A673 (cell line): ENCODE measurements around the gene HSPB6. TPM values are rescaled to one million over a fixed set of nuclear protein-coding genes. Genes with fewer than 3 reads are reported as not detected.

Experiments
- BruUV-seq: library from RNA; stranded (reverse); fragments of 400-500 nt; replicated peaks from 2 replicates; lab custom pipeline; 2021; lab: Mats Ljungman, UMichigan
- CTCF ChIA-PET: fragments of 300-600 bp; sonication (Branson Sonifier 250); formaldehyde crosslinking; loops from one replicate; lab custom pipeline; 2022; ENCODE audit warnings: antibody characterized with exemption; lab: Charles Lee
- POLR2A ChIA-PET: fragments of 300-600 bp; sonication (Branson Sonifier 250); formaldehyde crosslinking; loops from one replicate; lab custom pipeline; 2022; ENCODE audit warnings: antibody characterized with exemption; ENCODE audit not compliant: low non-redundant PET; lab: Charles Lee
- DNase-seq: peaks from one replicate; pipeline ENCODE4 v3.0.0-alpha.2; 2015; ENCODE audit warnings: low spot score
- H3K27ac ChIP-seq: fragments of 200-600 bp; sonication (generic); 2 replicates; pipeline ENCODE4 v1.5.1; 2016; ENCODE audit warnings: mixed run types, low read depth, mild to moderate bottlenecking, mixed read lengths, antibody characterized with exemption, low read length; ENCODE audit not compliant: poor library complexity, severe bottlenecking
- H3K27me3 ChIP-seq: fragments of 200-600 bp; sonication (generic); replicated peaks from 2 replicates; pipeline ENCODE4 v1.6.1; 2017; ENCODE audit warnings: mixed run types, low read depth, mild to moderate bottlenecking, mixed read lengths, antibody characterized with exemption, low read length; ENCODE audit not compliant: insufficient read depth, poor library complexity
- H3K36me3 ChIP-seq: fragments of 200-600 bp; sonication (generic); 2 replicates; pipeline ENCODE4 v1.6.1; 2016; ENCODE audit warnings: mixed run types, mild to moderate bottlenecking, mixed read lengths, antibody characterized with exemption, low read length; ENCODE audit not compliant: insufficient read depth, poor library complexity, severe bottlenecking
- H3K4me1 ChIP-seq: fragments of 200-600 bp; sonication (generic); 2 replicates; pipeline ENCODE4 v1.6.1; 2017; ENCODE audit warnings: mixed run types, mild to moderate bottlenecking, mixed read lengths, antibody characterized with exemption, low read length; ENCODE audit not compliant: insufficient read depth, poor library complexity, severe bottlenecking
- H3K4me3 ChIP-seq: fragments of 200-600 bp; sonication (generic); 2 replicates; pipeline ENCODE4 v1.5.1; 2016; ENCODE audit warnings: low read depth, mixed run types, mild to moderate bottlenecking, mixed read lengths, low read length; ENCODE audit not compliant: poor library complexity, severe bottlenecking
- H3K9me3 ChIP-seq: fragments of 200-600 bp; sonication (generic); 2 replicates; pipeline ENCODE4 v1.6.1; 2016; ENCODE audit warnings: mixed run types, low read depth, mild to moderate bottlenecking, mixed read lengths, antibody characterized with exemption, low read length; ENCODE audit not compliant: poor library complexity, severe bottlenecking
- CTCF ChIP-seq: fragments of 300-800, 200-600 bp; sonication (generic); conservative IDR thresholded peaks from 2 replicates; pipeline ENCODE4 v1.5.1; 2017; ENCODE audit warnings: low read depth, mild to moderate bottlenecking, antibody characterized with exemption, low read length, moderate library complexity, mixed read lengths
- EZH2 ChIP-seq: fragments of 200-600 bp; sonication (generic); IDR thresholded peaks from 2 replicates; pipeline ENCODE4 v1.6.1; 2017; ENCODE audit warnings: borderline replicate concordance, low read depth, mild to moderate bottlenecking, mixed read lengths, antibody characterized with exemption, low read length; ENCODE audit not compliant: poor library complexity, severe bottlenecking
- intact Hi-C: fragments of 100-400 bp; cut with micrococcal nuclease; formaldehyde crosslinking; loops from one replicate; pipeline ENCODE4 v1.10.0; 2022; ENCODE audit not compliant: unreplicated experiment
- total RNA-seq: library from RNA; stranded (reverse); gene quantifications from 2 replicates; pipeline ENCODE4 v1.2.3, GENCODE V29; 2021

HSPB6 gene
- total RNA-seq, 1 experiment from 2014 or later, result not detected

DNA sequence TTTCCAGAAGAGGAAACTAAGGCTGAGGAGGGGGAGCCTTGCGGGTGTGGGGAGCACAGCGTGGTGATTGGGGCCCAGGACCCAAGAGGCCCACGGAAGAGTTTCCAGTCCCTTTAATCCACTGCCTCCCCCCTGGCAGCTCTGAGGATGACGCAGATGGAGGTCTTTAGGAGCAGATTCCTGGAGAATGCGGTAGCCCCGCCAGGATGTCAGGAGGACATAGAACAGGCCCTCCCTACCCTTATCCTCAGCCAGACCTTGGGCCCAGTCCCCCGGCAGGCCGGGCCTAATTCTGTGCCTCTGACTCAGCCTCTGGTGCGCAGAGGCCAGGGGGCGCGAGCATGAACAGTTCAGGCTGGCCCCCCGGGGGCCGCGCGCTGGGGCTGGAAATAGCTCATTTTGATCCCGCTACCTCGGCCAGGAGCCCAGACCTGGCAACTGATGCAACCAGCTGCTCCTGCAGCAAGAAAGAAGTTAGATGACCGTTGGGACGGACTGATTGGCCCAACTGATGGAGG lies 461 bp upstream of the HSPB6 start:
- peaks cover 32% of the 10 kb centered on the region for H3K4me1 ChIP-seq
- no peak for TF ChIP-seq CTCF
- TF ChIP-seq EZH2, result no peak
- H3K4me3 ChIP-seq, result peak overlapping the region; percentile 86
- ChIA-PET CTCF (no interaction called here), POLR2A (interaction anchor here (1.0 kb wide), 1 partner anchor 9 kb away, joined by 3 read pairs; the partner anchor contains the start of gene LIN37)
- intact Hi-C loops, result no loop called here
- H3K9me3 ChIP-seq, result no peaks in the 10 kb centered on the region
- peak overlapping the region; percentile 78 for H3K27ac ChIP-seq
- no TSS peak for BruUV-seq
- peak; percentile 49 for DNase-seq
- H3K27me3 ChIP-seq, result no peaks in the 10 kb centered on the region
- H3K36me3 ChIP-seq, result peaks cover 23% of the 10 kb centered on the region

GRCh38 chr19:35755550-35756376 lies 1.1 kb downstream of the HSPB6 start:
- no peaks in the 10 kb centered on the region for H3K27me3 ChIP-seq
- intact Hi-C loops, result no loop called here
- peak; percentile 67 for DNase-seq
- H3K4me1 ChIP-seq, result peaks cover 32% of the 10 kb centered on the region
- H3K4me3 ChIP-seq, result peak overlapping the region; percentile 24
- ChIA-PET CTCF (no interaction called here), POLR2A (no interaction called here)
- TF ChIP-seq EZH2 (no peak), CTCF (no peak)
- no TSS peak for BruUV-seq
- H3K27ac ChIP-seq, result peak overlapping the region; percentile 35
- H3K9me3 ChIP-seq, result no peaks in the 10 kb centered on the region
- peaks cover 12% of the 10 kb centered on the region for H3K36me3 ChIP-seq

DNA sequence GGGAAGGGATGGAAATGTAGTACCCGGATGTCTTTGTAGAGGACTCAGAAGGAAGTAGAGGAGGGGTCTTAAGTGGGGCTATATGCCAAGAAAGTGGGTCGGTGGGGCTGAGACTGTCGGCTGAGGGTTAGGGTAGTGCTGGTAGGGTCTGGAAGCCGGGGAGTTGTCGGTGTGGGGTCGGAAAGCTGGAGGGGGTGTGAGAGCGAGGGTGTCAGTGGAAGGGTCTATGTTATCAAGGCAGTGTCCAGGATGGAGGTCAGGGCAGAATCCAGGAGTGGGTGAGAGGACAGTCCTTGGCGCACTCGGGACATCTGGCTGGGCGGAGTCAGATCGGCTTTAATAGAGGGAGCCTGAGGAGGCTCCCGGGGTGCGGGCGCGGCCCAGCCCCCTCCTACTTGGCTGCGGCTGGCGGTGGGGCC lies 1.7 kb downstream of the HSPB6 start:
- peak overlapping the region; percentile 24 for H3K4me3 ChIP-seq
- POLR2A ChIA-PET, result no interaction called here
- peaks cover 6% of the 10 kb centered on the region for H3K36me3 ChIP-seq
- H3K4me1 ChIP-seq, result peaks cover 32% of the 10 kb centered on the region
- intact Hi-C loops, result no loop called here
- BruUV-seq, result no TSS peak
- CTCF ChIA-PET, result no interaction called here
- peak overlapping the region; percentile 35 for H3K27ac ChIP-seq
- no peak for DNase-seq
- TF ChIP-seq EZH2 (no peak), CTCF (no peak)
- H3K9me3 ChIP-seq, result no peaks in the 10 kb centered on the region
- no peaks in the 10 kb centered on the region for H3K27me3 ChIP-seq
